Measurements from ENCODE around the gene MBD5.

- TF ChIP-seq POLR2A (IDR thresholded peaks at IDR 0.05) (no peak), CTCF (IDR thresholded peaks at IDR 0.05) (no peak)
Measured at GRCh38 chr2:148021886-148022285, 995 bp downstream of the MBD5 start.

Measured in stomach (tissue), 4 donors.